Stimulated activated naive CD4-positive, alpha-beta T cell treated with Interleukin-2 at 50 U/mL for 16 hours (primary cell): Measurements from ENCODE around the gene PKIB.
A peak's percentile ranks its signal among the peaks of the same experiment; 100 is the strongest.
"Not testable (repeated sequence)": the region's sequence is repeated elsewhere in the genome, so short reads cannot be mapped to it uniquely, and the experiment has no call there.

Experiments used
- DNase-seq: peaks from one replicate; lab custom pipeline; 2025; lab: John Stamatoyannopoulos, UW

The PKIB gene, protein sequence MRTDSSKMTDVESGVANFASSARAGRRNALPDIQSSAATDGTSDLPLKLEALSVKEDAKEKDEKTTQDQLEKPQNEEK

DNA sequence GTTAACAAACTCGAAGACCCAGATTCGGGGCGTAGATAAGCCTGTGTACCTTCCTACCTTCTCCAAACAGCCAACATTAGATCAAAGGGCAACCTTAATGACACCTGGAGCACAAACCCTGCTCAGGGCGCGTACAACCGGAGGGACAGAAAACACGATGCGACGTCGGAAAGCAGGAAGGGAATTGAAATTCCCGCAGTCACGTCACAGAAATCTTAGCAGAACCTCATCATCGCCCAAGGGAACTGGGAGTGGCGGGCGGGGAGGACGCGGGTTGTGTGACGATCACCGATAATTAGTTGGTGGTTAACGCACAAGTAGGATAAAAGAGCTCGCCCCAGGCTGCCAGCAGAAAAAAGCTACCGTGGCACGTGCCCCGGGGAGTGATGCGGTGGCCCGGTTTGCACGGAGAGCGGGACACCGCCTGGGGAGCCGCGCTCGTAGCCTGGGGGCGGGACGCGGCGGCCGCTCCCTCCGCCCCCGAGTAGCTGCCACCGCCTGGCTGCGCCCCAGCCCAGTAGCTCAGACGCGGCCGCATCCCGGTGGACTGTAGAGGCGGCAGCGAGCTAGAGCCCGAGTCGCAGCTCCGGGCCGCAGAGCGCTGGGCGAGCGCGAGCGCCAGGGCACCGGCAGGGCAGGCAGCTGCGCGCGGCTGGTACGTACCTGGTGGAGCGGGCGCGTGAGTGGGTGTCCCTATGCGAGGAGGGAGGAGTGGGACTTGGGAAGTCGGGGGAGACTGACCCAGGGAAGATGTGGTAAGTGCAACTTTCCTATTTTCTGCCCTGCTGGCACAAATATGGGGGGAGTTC lies at the start of gene PKIB:
TSS of gene PKIB (plus strand) at position 525 of the 809 bp plus-strand sequence. CDS start 107,390 bp downstream, outside the sequence.
- DNase-seq = peak; percentile 15

DNA sequence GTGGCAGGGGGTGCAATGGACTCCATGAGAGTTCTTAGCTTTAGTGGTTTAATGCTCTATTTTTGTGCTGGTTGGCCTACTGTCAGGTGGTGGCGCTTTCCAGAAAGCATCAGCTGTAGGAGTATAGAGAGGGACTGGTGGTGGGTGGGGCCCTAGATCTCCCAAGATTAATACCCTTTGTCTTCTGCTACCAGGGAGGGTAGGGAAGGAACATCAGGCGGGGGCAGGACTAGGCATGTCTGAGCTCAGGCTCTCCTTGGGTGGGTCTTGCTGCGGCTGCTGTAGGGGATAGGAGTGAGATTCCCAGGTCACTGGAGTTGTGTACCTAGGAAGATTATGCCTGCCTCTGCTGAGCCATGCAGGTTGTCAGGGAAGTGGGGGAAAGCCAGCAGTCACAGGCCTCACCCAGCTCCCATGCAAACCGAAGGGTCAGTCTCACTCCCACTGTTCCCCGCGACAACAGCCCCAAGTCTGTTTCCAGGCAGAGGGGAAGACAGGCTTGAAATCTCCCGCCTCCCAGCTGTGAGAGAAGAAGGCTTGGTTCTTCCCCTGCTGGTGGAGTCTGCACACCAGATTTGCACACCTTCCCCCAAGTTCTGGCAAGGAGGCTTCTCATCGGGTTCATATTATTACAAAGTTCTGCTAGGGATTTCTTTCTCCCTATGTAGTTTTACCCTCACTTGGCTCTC lies 46.7 kb upstream of the PKIB start:
- no peak for DNase-seq

DNA sequence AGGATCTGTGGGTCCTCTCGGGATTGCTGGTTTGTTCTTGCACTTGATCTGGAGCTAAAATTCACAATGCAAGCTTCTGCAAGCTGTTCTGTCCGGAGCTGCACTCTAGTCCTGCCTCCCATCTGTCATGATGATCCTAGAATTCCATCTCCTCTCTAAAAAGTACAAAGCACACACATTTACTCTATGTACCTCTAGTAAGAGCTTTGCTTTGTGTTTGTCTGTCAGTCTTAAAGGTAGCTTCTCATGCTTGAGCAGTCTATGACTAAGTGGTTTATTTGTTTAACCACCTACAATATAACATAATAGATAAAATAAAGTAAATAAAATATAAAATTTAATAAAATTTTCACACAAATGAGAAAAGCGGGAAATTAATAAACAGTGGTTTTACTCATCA lies 46.0 kb upstream of the PKIB start:
- DNase-seq = no peak

DNA sequence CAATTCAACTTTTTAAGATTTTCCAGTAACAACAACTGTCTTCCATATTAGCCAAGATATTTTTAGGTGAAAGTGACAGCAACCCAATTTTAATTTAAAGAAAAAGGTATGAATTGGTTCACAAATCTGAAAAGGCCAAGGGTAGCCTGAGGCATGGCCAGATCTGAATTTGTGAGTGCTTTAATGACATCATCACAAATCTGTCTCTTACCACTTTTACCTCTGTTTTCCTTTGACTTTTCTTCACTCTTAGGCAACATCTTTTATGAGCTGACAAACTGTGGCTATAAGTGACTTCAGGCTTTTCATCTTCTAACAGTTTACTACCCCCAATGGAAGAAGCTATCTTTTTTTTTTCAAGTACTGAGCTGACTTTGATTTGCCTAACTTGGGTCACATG lies 44.5 kb upstream of the PKIB start:
- DNase-seq = no peak

DNA sequence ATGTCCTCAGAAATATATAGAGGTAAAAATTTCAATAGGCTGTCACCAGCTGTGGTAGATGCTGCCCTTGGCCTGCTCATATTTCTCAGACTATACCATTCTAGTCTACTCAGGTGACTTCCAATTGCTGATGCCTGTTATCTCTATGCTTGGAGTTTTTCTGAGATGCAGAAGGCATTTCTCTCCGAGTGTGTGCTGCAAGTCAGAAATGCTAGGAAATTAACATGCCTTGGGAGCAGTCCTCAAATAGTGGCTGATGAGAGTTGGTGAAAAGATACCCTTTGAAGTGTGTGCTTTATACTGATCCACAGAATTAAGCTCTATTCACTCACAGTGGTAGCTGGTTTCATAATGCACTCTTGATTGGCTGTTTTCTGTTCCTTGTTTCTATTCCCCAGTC lies 43.2 kb upstream of the PKIB start:
- no peak for DNase-seq

DNA sequence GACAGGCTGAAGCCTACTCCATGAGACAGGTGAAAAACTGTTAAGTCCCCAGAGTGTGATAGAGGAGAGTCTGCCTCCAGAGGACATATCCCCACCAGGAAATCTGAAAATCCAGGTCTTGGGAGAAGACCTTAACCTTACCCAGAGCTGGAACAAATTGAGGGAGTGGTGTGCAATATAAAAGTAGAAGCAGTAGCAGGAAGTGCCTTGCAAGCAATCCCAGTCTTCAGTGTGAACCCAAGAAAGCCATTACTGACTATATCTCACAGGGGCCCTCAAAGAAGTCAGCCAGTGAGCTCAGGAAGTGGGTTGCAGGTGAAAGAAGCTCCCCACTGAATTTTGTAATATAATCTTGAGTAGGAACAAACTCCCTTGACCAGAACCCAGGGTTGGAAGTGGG lies 41.9 kb upstream of the PKIB start:
- no peak for DNase-seq

DNA sequence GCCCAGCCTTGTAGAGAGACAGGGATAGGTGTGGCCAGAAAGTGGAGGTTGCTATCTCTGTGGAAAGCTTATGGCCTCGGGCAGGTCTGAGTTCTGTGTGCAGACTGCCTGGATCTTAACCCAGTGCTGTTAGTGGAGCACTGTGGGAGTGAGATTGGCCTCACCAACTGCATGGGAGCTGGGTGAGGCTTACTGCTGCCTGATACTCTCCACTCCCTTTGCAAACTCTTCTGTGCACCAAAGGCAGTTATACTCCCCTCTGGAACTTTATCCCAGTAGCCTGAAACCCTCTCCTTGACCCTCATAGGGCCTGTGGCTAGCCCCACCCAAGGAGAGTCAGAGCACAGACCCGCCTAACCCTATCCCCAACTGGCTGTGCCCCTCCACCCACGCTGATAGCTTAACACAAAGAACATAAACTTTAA lies 41.4 kb upstream of the PKIB start:
- no peak for DNase-seq

DNA sequence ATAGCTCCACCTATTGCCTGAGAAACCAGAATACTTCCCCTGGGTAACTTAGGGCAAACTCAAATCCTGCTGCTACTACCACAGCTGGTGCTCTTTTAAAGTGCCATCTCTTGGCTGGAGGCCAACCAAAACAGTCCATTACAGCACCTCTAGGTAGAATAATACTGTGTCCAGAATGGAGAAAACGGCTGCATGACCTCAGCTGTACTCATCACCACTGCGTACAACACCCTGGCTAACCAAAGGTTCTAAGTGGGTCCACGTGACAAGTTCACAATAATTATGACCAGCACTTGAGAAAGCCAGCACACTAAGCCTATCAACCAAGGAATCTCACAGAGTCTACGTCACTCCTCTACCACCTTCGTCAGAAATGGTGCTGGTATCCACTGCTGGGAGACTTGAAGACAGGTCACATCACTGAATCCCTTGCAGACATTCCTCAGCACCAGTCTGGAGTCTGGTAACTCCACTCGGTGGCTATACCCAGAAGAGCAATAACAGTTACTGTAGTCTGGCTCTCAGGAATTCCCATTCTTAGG lies 40.9 kb upstream of the PKIB start:
- no peak for DNase-seq

DNA sequence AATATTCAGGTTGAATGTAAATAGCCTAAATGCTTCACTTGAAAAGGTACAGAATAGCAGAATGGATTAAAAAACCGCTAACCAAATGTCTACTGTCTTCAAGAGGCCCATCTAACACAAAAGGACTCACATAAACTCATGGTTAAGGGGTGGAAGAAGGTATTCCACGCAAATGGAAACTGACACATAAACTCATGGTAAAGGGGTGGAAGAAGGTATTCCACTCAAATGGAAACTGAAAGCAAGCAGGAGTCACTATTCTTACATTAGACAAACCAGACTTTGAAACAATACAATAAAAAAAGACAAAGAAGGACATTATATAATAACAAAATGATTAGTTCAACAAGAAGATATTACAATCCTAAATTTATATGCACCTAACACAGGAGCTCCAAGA lies 38.3 kb upstream of the PKIB start:
- DNase-seq = no peak

DNA sequence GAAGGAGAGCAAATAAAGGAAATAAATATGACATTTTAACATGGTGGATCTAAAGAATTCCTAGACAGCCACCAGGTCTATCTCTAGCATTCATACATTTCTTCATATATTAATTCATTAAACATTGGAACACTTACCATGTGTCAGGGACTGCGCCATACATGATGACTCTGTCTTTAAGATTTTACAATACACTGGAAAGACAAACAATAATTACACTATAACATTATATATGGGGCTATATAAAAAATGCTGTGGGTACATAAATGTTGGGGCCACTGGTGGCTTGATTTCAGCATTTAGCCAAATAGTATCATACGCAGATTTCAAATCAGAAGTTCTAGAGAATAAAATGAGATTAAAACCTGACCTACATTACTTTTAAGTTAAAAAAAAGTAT lies 33.3 kb upstream of the PKIB start:
- no peak for DNase-seq

DNA sequence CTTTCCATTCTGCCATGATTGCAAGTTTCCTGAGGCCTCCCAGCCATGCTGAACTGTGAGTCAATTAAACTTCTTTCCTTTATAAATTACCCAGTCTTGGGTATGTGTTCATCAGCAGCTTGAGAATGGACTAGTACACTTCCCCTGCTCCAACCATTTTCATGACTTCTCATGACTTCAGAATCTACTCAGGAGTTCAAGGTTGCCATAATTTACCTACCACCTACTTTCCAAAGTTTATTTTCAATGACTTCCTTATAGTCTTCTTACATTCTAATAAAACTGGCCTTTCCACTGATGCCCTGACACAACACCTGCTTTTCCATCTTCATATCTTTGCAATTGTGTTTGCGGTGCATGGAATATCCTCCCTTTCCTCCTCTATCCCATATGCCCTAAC lies 31.2 kb upstream of the PKIB start:
- DNase-seq = no peak

DNA sequence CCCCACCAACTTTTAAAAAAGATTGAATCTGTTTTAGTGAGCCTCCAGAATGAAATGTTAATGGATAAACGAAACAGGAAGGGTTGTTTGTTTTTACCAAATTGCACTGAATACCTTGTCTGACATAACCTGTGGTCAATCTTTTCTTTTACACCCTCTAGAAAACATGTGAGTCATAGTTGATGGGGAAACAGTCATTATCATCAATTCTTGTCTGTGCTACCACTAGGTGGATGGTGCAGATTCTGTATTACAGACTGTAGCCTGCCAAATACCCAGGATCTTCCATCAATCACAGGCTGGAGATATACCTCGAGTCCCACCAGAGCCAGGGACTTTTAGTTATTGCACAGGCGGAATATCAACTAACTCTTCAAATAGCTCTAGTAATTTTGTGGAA lies 29.5 kb upstream of the PKIB start:
- no peak for DNase-seq

DNA sequence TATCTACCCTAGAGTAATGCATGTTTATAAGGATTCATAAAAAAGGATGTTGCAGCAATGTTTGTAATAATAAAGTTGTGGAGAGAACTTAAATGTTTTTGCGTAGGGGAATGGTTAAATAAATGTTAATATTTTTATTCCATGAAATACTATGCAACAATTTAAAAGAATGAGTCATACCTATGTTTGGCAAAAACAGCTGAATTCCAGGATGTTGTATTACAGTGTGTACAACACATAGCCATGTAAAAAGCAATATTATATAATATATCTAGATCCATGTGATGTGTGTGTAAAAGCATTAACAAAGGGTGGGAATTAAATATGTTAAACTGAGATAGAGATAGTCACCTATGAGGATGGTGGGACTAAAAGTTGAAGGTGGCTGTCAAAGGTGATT lies 21.1 kb upstream of the PKIB start:
- no peak for DNase-seq

DNA sequence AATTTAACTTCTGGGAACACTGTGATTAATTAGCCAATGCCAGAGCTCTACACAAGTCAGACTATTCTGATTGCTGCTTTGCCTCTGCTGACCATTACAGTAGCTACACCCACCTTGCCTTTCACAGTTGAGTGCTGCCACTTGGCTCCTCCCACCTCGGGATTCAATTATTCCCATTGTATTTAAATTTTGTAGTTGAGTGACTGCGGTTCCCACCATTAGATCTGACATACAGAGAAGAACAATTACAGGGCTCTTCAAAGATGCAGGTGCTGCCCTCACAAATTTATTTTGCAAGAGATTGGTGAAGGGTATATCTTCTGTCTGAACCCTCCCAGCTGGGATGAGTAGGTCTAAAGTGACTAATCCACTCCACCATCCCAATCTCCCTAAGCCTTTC lies 11.9 kb upstream of the PKIB start:
- DNase-seq = not testable (repeated sequence)

DNA sequence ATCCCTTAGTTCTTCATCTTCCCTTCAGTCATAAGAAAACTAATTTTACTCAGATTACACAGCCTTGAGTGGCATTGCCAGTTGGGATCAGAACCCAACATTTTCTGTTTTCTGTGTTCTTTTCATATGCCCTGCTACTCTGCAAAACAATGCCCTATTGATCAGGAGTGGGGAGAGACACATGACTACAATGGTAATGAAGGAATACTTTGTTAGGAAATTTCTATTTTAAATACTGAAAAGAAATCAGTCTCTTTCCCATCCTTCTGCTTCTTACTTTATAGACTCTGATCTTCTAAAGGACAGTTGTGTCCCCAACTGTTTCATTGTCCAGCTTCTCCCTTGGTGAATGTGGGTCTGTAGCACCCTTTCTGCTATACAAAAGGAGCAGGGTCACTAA lies 5.5 kb upstream of the PKIB start:
- no peak for DNase-seq

DNA sequence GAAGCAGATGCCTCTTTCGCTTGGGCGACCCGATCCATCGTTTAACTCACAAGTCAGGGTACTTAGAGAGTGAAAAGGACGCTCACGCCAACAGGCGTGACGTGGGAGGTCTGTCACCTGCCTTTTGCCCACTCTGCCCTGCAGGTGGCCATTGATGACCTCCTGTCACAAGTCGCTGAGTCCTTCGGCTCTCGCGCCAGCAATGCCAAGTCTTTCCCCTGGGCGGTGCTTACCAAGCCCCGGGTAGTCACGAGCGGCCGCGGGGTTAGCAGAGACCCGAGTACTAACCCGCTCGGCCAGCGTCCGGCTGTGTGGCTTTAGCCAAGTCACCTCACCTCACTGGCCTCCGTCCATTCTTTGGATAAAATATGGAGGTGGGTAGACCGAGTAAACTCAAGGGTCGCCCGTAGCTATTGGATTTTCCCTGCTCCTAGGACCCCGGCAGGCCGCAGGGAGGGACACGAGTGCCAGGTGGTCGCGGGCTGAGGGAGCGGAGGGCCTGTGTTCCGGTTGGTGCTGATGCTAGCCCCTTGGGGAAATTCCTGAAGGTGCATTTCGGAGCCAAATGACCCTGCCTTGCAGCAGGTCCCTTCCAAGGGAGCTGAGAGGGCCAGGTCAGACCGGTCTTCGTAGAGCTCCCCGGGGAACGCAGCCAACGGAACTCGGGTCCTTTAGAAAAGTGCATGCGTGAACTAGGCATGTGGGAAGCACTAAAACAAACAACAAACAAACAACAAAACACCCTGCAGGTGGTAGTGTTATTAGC lies 668 bp downstream of the PKIB start:
- DNase-seq = peak; percentile 0

DNA sequence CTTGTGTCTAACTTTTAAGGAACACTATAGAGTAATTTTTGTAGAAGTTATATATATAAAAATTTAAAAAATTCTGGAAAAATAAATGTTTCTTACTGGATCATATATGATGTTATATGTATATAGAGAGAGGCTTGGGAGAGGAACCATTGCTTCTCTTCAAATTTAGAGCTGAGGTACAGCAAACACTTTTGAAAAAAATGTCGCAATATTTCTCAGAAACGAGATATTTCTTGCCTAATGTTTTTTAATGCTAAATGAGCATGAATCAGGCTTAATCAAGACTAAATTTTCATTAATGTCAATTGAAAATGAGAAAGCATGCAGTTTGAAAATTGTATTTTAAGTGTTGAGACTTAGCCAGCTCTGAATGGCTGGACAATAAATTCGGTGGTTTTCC lies 2.6 kb downstream of the PKIB start:
- no peak for DNase-seq

DNA sequence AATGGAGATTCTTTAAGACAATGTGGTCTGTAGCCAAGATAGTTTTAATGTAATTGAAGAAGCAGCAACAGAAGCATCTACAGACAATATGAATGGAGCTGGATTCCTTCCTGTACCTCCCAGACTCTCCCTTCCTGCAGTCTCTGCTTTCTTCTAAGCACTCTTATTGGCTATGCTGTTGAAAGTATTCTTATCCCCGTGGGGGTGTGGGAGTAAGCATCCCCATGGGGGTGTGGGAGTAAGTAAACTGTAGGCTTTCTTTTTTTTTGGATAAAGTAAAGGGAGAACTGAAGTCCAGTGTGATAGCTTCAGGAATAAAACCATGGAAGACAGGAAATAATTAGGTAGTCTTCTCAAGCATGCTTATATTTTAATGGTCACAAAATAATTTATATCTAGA lies 4.1 kb downstream of the PKIB start:
- DNase-seq = no peak

DNA sequence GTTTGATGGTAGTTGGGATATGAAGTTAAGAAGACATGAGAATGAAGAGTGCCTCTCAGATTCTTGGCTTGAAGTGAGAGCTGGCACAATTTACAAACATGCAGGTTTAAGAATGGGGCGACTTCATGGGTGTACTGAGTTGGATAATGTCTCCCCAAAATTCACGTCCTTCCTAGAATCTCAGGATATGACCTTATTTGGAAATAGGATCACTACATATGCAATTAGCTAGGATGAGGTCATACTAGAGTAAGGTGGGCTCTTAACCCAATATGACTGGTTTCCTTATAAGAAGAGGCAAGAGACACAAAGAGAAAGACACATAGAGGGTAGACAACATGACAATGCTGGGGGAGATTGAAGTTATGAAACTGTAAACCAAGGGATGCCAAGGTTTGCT lies 5.2 kb downstream of the PKIB start:
- no peak for DNase-seq

DNA sequence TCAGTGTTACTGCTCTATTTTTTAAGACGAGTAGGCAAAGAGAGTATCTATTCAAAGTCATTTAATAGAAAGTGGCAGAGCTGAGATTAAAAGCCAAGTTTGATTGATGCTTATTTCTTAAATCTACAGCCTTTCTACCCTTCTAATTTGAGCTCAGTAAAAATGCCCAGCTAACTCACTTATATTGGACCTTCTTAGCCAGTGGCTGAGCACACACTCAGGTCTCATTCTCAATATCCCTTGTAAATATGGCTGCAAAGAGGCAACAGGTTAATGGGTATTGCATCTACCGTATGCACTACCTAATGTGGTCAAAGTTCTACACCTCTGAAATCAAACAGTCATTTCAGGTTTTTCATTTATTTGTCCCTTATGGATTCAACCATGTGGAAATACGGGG lies 6.7 kb downstream of the PKIB start:
- DNase-seq = no peak

DNA sequence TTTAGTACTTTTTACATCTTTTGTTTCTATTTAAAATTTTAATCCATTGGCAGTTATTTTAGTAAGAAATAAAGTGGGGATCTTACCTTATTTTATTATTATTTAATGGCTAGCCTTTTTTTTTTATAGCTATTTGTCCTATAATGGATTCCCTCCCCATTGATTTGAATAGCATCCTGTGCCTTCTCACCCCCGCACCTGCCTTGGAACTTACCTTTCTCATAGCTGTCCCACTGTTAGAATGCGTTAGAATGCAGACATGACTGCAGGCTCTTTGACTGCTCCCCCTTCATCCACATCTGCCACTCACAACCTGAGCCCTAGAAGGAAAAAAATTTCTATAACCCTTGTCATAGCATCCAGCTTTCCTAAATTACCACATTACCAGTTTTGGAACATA lies 9.1 kb downstream of the PKIB start:
- DNase-seq = no peak

DNA sequence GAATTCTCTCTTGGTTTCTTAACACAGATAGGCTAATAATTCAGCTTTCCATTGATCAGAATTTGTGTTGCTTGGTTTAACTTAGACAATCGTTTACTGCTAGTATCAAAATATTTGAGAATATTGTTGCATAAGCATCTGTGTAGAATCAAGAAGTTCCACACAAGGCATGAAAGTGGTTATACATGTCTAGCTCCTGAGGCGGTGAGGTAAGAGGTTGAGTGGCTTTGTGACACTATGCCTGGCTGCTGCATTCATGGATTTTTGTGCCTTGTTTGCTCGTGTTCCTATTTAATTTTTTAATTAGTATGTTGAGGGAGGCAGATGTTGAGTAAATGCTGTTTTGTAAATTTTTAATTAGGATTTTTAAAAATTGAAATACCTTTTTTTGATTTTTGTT lies 10.2 kb downstream of the PKIB start:
- DNase-seq = no peak

DNA sequence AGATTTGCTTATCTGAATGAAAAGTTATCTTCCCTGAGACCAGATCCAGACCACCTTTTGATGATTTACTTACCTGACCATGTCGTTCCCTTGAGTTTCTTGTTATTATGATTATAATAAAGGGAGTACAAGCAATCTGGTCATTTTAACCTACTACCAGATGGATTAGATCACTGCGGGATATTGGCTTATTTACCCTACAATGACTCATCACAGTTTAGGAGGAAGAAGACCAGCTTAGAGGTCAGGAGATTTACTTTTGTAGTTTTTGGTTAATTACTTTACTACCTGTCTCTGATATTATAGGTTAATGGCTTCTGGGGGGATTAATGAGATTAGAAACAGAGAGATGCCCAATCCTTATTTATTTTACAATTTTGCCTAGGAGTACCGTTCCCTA lies 10.7 kb downstream of the PKIB start:
- no peak for DNase-seq
